NCI-H2196 treated with DMSO at 0.1 percent for 48 hours (cell line): ENCODE measurements around the gene RAD9A.
A peak's percentile ranks its signal among the peaks of the same experiment; 100 is the strongest.

Experiments
- DNase-seq: peaks from one replicate; lab custom pipeline; 2025; ENCODE audit not compliant: unreplicated experiment; lab: John Stamatoyannopoulos, UW

RAD9A gene

GRCh38 chr11:67356864-67357561 is 34.8 kb upstream of the RAD9A start:
- peak; percentile 69 for DNase-seq

DNA sequence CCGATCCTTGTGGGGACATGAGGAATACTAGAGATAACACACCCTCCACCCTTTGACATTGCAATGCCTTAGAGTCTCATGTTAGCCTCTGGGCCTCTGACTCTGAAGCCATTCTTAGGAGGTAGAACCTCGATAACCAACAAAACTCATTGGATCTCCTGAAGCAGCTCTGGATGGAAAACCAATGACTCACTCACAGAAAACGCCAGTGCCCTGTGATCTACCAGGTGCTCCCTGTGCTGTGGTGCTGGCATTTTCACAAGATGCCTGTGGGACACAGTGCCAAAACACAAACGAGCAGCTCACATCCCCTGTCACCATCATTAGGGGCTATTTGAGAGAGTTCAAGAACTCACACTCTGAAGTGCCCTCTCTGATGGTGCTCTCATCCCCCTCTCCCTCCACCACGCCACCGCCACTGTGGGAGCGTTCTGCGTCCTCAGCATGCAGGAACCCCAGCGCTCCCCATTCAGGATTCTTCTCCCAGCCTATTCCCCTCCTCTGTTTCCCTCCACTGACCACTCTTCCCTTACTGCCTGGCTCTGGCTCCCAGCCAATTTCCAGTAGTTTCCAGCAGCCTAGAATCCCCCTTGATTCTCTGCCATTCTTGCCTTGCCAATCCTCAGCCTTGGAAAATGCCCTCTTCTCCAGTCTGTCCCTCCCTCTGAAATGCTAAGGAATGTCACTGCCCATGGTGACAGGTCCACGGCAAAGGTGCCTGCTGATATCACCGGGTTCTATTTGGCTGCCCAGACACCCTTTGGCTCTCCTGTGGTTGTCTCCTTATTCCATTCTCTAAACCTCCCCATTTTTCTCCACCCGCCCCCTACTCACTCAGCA is 33.7 kb upstream of the RAD9A start:
- DNase-seq = no peak

DNA sequence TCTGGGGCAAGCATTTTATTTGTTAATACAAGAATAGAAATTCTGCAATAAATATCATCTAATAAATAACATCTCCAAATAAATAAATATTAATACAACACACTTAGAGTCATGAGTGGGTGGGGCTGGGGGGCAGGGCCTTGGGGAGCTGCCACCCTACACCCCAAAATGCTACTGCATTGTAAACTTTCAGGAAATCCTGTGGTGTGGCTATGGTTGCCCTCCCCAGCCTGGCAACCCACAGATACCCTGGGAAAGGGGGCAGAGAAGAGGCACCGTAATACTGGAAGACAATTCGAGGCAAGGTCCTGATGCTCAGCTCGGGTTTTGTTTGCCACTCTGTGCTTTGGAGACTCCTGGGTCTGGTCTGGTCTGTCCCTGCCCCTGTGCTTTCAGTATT is 27.6 kb upstream of the RAD9A start:
- no peak for DNase-seq

DNA sequence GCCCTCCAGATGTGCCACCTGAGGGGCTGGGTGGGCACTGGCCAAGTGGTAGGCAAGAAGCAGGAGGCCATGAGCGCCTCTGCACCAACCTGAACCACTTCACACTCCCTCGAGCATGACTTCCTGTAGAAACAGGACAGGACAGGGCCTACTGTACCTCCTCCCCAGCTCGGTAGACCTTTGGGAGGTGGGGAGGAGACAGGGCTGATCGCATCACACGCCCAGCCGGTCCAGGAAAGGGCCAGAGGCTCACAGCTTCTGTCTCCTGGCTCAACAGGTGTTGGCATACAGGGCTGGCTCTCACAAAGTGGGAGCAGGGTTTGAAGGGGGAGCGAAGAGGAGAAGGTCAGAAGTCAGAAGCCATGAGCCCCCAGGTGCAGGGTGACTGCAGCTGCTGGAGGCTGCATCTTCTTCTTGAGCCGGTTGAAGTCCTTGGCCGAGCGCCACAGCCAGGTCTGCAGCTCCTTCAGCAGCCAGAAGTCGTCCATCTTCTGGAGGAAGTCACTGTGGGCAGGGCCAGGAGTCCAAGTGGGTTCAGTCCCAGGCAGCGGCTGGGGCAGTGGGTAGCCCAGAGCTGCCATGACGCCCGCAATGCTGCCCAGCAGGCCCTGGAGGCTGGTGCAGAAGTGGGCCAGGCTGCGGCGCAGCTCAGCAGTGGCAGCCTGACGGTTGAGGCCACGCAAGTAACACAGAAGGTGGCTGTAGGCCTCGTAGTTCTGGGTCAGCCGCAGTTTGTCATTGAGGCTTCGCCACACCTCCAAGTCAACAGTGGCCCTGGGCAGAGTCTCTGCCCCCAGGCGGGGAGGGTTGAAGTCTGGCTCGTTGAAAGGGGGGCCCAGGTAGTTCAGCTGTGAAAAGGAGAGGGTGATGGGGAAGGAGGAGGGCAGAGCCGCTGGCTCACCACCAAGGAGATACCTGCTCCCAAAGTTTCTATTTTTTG is 26.7 kb upstream of the RAD9A start:
- no peak for DNase-seq

- DNase-seq = no peak
Observed at GRCh38 chr11:67365736-67366444, 25.9 kb upstream of the RAD9A start.

GRCh38 chr11:67366546-67366945 is 25.2 kb upstream of the RAD9A start:
- DNase-seq = no peak

DNA sequence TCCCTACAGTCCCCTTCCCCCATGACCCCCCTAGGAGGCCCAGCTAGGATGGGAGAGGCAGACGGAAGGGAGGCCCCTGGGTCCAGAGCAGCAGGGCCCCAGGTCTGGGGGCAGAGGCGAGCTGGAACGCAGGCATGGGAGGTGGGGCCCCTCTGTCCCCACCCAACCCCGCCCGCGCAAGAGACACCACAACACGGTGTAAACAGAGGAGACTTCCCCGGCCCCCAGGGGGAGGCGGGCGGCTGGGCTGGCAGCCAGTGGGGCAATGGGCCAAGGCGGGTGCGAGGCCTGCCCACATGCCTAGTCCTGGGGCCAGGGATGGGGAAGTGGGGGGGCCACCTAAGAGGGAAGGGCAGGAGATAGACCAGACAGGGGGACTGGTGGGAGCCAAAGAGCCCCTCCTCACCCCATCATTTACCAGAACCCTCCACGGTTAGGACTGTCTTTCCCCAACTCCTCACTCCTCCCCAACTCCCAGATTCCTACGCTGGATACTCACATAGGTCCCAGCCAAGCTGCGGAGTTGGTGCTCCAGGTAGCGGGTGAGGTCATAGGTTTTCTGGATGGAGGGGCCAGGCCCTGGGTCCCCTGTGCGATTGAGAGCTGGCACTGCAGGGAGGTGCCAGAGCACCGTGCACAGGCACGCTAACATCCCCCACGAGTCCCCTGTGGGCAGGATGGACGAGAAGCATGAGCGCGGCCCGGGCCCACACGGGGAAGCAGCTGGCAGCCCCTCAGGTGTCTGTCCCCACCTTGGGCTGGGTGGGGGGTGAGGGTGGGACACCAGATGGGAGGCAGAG is 24.6 kb upstream of the RAD9A start:
- no peak for DNase-seq

- DNase-seq = no peak
Observed at GRCh38 chr11:67367761-67368227, 24.0 kb upstream of the RAD9A start.

DNA sequence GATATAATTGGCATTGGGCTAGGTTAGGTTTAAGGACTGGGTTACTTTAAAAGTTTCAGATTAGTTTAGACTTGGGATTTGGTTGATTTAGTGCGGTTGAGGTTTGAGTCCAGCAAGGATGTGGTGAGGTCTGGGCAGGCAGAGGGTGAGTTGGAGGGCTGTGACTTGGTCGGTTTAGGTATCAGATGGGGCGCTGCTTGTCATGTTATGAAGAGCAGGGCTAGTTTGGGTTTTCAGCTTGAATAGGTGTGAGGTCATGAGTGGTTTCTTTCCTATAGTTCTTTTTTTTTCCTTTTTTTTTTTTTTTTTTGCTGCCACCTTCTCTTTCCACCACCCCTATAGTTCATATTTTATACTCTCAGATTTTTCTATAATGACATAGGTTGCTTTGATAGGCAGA is 23.2 kb upstream of the RAD9A start:
- DNase-seq = no peak

- DNase-seq = no peak
Observed at GRCh38 chr11:67369275-67369674, 22.5 kb upstream of the RAD9A start.

DNA sequence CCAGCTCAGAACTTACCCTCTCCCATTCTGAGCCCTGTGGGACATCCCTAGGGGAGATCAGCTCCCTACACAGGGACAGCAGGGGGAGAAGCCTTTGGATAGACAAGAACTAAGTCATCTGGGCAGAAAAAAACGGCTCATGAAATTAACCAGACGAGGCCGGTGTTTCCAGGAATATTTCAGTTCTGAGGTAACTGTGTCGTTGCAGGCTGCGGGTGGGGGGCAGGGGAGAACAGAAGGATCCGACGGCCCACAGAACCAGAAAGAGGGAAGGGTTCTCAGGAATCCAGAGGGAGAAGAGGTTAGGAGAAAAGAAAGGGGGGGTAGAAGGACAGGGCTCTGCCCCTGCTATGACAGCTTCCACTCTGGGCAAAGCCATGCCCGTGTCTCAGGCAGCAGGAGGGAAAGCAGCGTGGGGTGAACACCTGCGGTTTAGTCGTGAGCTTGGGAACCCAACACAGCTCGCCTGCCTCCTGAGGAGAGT is 21.9 kb upstream of the RAD9A start:
- DNase-seq = no peak

GRCh38 chr11:67370351-67371076 is 21.3 kb upstream of the RAD9A start:
- no peak for DNase-seq

DNA sequence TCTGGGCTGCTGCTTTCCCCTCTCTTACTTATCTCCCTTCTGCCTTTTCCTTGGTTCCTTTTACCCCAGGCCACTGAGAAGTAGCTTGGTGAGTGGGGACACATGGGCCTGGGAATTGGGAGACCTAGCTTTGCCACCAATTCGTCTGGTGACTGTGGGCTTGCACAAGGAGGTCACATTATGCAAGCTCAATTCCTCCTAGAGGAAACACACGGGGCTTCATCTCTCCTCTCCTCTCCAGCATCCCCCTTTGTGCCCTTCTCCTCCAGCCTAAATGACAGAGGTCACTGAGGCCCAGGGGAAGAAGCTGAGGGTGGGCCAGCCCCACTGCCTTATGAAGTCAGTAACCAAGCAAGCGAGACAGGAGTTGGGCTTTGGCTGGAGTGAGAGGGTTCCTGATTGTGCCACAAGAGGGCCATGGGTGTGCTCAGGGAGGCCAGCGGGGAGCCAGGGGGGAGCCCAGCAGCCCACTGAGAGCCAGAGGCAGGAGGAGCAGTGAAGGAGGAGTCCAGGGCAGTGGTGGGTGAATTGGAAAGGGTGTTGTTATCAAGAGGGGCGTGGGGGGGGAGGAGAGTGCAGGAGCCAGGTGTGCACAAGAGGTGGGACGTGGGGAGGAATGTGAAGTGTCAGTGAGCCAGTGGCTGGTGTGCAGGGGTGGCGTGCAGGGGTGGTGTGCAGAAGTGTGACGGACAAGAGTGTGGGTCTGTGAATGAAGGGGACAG is 20.4 kb upstream of the RAD9A start:
- DNase-seq = no peak

DNA sequence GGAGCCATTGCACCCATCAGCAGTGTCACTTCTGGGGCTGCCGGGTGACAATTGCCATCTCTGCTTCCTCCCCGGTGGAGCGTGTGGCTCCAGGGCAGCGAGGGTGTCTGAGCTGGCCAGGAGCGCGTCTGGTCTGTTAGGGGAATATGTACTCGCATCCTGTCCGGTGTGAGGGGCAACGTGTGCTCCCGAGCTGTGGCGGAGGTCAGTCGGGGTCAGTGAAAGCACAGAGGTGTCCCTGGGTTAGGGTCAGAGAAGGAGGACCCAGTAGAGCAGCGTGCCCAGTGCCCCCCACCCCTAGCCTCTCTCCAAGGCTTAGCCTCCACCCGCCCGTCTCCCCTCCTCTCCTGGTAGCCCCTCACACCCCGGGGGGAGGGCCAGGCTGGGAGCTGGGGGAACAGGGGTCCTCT is 19.9 kb upstream of the RAD9A start:
- DNase-seq = no peak

DNA sequence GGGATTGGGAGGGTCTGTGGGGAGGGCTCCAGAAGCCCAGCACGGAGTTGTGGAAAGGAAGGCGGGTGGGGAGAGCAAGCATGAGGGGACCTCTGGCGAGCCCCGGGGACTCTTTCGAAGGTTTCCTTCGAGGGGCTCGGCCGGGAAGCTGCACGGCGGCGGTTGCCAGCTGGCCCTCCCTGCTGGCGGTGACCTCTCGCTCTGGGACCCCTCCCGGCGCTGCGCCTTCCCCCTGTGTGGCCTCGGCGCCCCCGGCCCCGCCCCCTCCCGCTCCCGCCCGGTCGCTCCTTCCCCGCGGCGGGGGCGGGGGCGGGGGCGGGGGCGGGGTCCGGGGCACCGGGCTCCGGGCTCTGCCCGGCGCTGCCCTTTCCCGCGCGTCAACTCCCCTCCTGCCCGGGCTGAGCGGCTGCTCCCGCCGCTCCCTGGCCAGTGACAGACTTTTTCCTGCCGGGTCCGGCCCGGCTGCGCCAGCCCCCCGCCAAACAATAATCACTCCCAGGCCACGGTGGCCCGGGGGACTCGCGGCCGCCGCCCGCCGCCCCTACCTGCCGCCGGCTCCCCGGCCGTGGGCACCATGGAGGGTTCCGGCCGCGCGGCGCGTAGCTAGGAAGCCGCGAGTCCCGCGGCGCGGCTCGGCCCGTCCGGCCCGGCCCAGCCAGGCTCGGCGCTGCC is 19.3 kb upstream of the RAD9A start:
- no peak for DNase-seq

- DNase-seq = no peak
Observed at GRCh38 chr11:67372993-67373647, 18.7 kb upstream of the RAD9A start, which contains the start of gene CLCF1. Gene CLCF1, minus strand, starts transcription at chr11:67373598. Its CDS starts 59 bp downstream, at chr11:67373539.
